SU-DHL-6 (cell line): ENCODE measurements around the gene SLC26A6.

Experiments used
- CTCF ChIP-seq: fragments of 200-600 bp; sonication (generic); IDR thresholded peaks from one replicate; pipeline ENCODE4 v1.5.1; 2017; ENCODE audit warnings: antibody characterized with exemption, mild to moderate bottlenecking, low read length, moderate library complexity; ENCODE audit not compliant: insufficient read depth, poor library complexity, severe bottlenecking
- EZH2phosphoT487 ChIP-seq: fragments of 200-600 bp; sonication (generic), shearing (Covaris generic); conservative IDR thresholded peaks from 2 replicates; pipeline ENCODE4 v1.6.1; 2018; ENCODE audit warnings: mild to moderate bottlenecking, antibody characterized with exemption, low read length, moderate library complexity, mixed read lengths

- TF ChIP-seq CTCF (no peak), EZH2phosphoT487 (no peak)
Observed at GRCh38 chr3:48585411-48585810, 49.9 kb downstream of the SLC26A6 start.
